ENCODE data around the gene ETV5.

DNA sequence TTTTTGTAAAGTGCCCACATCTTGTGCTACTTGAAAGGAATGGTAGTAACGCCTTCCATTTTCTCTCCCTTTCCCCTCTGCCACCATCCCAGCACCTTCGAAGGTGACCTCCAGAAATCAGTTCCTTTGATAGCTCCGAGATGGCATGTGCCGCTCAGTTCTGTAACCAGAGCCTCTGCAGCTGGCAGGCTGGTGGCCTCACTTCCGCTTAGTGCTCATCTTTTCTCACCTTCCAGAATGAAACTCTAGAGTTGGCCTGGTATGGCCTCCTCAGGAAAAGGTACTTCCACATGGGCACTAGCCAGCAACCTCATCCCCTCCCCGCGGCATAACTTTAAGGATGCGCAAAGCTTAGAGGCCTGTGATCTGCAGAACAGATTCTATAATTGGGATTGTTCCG lies 38.8 kb downstream of the ETV5 start:
- no peak for TF ChIP-seq EZH2phosphoT487 (conservative IDR thresholded peaks at IDR 0.05; ENCODE audit: low read length)
- TF ChIP-seq, protein P1, sequence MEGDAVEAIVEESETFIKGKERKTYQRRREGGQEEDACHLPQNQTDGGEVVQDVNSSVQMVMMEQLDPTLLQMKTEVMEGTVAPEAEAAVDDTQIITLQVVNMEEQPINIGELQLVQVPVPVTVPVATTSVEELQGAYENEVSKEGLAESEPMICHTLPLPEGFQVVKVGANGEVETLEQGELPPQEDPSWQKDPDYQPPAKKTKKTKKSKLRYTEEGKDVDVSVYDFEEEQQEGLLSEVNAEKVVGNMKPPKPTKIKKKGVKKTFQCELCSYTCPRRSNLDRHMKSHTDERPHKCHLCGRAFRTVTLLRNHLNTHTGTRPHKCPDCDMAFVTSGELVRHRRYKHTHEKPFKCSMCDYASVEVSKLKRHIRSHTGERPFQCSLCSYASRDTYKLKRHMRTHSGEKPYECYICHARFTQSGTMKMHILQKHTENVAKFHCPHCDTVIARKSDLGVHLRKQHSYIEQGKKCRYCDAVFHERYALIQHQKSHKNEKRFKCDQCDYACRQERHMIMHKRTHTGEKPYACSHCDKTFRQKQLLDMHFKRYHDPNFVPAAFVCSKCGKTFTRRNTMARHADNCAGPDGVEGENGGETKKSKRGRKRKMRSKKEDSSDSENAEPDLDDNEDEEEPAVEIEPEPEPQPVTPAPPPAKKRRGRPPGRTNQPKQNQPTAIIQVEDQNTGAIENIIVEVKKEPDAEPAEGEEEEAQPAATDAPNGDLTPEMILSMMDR (IDR thresholded peaks at IDR 0.05; ENCODE audit: insufficient read depth, low read length, poor library complexity, severe bottlenecking): no peak

Data from SU-DHL-6 (cell line).